ACC112 (cell line): Measurements from ENCODE around the gene ZNF503.

Experiments used
- H2AFZ ChIP-seq: fragments of 200-600 bp; sonication (generic); one replicate; pipeline ENCODE4 v1.6.0; 2017; ENCODE audit warnings: antibody characterized with exemption, low read length; ENCODE audit not compliant: unreplicated experiment
- H3K27ac ChIP-seq: fragments of 200-600 bp; sonication (generic); 2 replicates; pipeline ENCODE4 v1.5.1; 2014; ENCODE audit warnings: low read depth, mild to moderate bottlenecking, antibody characterized with exemption, low read length, moderate library complexity
- H3K27me3 ChIP-seq: fragments of 200-600 bp; sonication (generic); 2 replicates; pipeline ENCODE4 v1.6.1; 2014; ENCODE audit warnings: mild to moderate bottlenecking, antibody characterized with exemption, low read length, moderate library complexity, mixed read lengths; ENCODE audit not compliant: insufficient read depth
- H3K36me3 ChIP-seq: fragments of 200-600 bp; sonication (generic); 2 replicates; pipeline ENCODE4 v1.6.1; 2016; ENCODE audit warnings: mild to moderate bottlenecking, antibody characterized with exemption, low read length, moderate library complexity, mixed read lengths; ENCODE audit not compliant: insufficient read depth
- H3K4me1 ChIP-seq: fragments of 200-600 bp; sonication (generic); one replicate; pipeline ENCODE4 v1.6.1; 2016; ENCODE audit warnings: low read length, mixed read lengths; ENCODE audit not compliant: insufficient read depth, unreplicated experiment, control insufficient read depth
- H3K4me3 ChIP-seq: fragments of 200-600 bp; sonication (generic); 2 replicates; pipeline ENCODE4 v1.5.1; 2014; ENCODE audit warnings: mild to moderate bottlenecking, low read depth, low read length
- H3K79me2 ChIP-seq: fragments of 200-600 bp; sonication (generic); one replicate; pipeline ENCODE4 v1.6.0; 2016; ENCODE audit warnings: low read length; ENCODE audit not compliant: control insufficient read depth, unreplicated experiment, insufficient read depth

The ZNF503 gene

DNA sequence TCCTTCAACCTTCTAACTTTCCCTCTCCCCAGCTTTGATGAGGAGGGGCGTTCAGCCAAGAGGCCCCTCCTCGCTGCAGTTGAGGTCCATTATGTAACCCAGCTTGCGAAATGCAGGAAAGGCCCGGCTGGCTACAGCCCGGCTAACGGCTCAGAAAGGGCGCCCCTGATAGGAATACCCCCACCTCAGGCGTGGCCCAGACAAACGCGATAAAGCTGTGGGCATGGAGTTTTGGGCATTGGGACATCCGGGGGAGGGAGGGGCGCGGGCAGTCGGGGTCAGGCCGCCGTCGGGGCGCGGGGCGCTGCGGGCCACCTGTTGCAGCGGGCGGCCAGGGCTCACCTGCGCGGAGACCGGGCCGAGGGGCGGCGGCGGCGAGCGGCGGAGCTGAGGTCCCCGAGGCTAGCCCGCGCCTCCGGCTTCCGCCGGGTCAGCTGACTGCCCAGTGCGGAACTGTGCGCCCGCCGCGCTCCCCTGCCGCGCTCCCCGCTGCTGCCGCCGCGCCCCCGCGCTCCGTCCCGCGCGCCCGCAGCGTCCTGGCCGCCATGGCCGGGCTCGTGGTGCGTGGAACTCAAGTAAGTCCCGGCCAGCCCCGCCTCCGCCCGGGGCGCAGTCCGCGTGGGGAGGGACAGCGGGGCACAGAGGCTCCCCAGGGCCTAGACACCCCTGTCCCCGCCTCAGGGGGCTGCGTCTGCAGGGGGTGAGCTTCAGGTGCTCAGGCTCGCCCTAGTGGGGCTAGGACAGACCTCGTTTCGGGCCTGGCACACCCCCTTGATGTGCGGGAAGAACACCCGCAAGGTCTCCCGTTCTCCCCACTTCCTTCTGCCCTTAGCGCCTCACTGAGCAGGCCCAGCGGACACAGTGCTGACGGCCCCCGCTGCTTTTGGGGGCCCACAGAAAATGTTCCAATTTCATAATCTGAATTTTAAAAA is 29.9 kb upstream of the ZNF503 start, which contains the start of gene LRMDA:
TSS of gene LRMDA (plus strand) at position 445 of the 932 bp plus-strand sequence.
- H3K27me3 ChIP-seq, result no peaks in the 10 kb centered on the region
- H3K4me3 ChIP-seq, result peak within 1 kb of the TSS; percentile 78
- H3K79me2 ChIP-seq, result no peaks in the 10 kb centered on the region
- H3K27ac ChIP-seq, result no peak within 1 kb of the TSS
- no peaks in the 10 kb centered on the region for H3K36me3 ChIP-seq
- no peak within 1 kb of the TSS for H2AFZ ChIP-seq
- peaks cover 37% of the 10 kb centered on the region for H3K4me1 ChIP-seq

DNA sequence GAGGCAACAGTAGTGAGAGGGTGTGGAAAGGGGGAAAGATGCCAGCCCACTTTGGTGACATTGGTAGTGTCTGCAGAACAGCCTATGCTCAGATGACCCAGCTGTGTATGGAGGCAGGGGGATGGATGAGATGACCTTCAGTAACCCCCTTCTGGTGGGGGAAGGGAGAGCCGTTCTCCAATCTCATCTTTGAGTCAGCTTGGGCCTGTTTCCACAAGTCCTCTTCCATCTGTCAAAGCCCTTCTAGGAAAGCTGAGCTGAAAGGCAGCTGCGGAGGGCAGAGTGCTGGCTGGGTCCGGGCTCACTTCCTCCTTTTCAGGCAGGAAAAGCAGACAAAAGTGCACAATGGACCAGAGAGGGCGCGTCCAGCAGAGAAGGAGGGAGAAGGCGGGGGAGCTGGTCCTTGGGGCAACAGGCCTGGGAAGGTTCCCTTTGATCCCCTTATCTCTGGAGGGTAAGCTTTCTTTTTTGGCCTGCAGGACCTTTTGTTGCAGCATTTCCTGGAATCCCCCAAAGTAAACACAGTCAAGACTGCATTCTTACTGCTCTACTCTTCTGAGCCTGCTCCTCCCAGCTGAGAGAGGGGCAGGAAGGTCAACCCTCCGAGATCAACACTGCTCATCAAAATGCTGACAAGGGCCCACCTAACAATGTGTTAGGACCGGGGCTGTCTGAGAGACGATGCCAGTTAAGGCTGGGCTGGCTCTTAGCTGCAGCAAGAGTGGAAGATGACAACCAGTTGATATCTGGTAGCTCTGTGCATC is 28.6 kb upstream of the ZNF503 start:
- Histone ChIP-seq H3K36me3 (no peaks in the 10 kb centered on the region), H3K79me2 (no peaks in the 10 kb centered on the region), H3K27ac (no peak overlapping the region), H3K4me3 (no peak overlapping the region), H3K27me3 (no peaks in the 10 kb centered on the region), H2AFZ (no peak overlapping the region), H3K4me1 (peaks cover 37% of the 10 kb centered on the region)

DNA sequence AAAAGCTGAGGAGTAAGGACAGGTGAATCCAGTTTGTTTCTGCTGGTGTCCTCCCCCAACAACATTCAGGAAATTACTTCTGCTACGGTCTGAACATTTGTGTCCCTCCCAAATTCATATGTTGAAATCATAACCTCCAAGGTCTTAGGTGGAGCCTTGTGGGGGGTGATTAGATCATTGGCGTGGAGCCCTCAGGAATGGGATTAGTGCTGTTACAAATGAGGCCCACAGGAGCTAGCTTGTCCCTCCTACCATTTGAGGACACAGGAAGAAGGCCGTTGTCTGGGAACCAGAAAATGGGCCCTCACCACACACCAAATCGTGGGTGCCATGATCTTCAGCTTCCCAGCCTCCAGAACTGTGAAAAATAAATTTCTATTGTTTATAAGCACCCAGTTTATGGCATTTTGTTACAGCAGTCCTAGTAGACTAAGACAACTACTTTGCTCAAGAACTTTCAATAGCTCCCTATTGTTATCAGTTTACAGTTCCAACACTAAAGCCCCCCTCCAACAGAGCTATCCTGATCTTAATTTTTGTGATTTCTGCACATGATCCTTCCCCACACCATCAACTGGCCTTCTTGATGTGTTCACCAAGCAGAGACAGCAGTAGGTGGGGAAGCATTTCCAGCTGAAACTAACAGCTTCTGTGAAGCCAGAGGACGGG is 27.7 kb upstream of the ZNF503 start:
- no peaks in the 10 kb centered on the region for H3K36me3 ChIP-seq
- H3K4me1 ChIP-seq, result peaks cover 37% of the 10 kb centered on the region
- H3K4me3 ChIP-seq, result no peak overlapping the region
- no peak overlapping the region for H2AFZ ChIP-seq
- H3K27me3 ChIP-seq, result no peaks in the 10 kb centered on the region
- H3K79me2 ChIP-seq, result no peaks in the 10 kb centered on the region
- H3K27ac ChIP-seq, result peak overlapping the region; percentile 33

GRCh38 chr10:75428434-75429158 is 27.0 kb upstream of the ZNF503 start:
- Histone ChIP-seq H3K36me3 (no peaks in the 10 kb centered on the region), H3K4me3 (no peak overlapping the region), H3K79me2 (no peaks in the 10 kb centered on the region), H2AFZ (no peak overlapping the region), H3K27me3 (no peaks in the 10 kb centered on the region), H3K27ac (peak overlapping the region; percentile 33), H3K4me1 (peaks cover 37% of the 10 kb centered on the region)

GRCh38 chr10:75427951-75428350 is 26.4 kb upstream of the ZNF503 start:
- H2AFZ ChIP-seq, result no peak overlapping the region
- no peak overlapping the region for H3K27ac ChIP-seq
- H3K79me2 ChIP-seq, result no peaks in the 10 kb centered on the region
- H3K36me3 ChIP-seq, result no peaks in the 10 kb centered on the region
- H3K4me3 ChIP-seq, result no peak overlapping the region
- peaks cover 37% of the 10 kb centered on the region for H3K4me1 ChIP-seq
- no peaks in the 10 kb centered on the region for H3K27me3 ChIP-seq

GRCh38 chr10:75426880-75427279 is 25.3 kb upstream of the ZNF503 start:
- no peak overlapping the region for H2AFZ ChIP-seq
- H3K27ac ChIP-seq, result no peak overlapping the region
- H3K36me3 ChIP-seq, result no peaks in the 10 kb centered on the region
- H3K4me1 ChIP-seq, result peaks cover 31% of the 10 kb centered on the region
- H3K4me3 ChIP-seq, result no peak overlapping the region
- no peaks in the 10 kb centered on the region for H3K79me2 ChIP-seq
- no peaks in the 10 kb centered on the region for H3K27me3 ChIP-seq

DNA sequence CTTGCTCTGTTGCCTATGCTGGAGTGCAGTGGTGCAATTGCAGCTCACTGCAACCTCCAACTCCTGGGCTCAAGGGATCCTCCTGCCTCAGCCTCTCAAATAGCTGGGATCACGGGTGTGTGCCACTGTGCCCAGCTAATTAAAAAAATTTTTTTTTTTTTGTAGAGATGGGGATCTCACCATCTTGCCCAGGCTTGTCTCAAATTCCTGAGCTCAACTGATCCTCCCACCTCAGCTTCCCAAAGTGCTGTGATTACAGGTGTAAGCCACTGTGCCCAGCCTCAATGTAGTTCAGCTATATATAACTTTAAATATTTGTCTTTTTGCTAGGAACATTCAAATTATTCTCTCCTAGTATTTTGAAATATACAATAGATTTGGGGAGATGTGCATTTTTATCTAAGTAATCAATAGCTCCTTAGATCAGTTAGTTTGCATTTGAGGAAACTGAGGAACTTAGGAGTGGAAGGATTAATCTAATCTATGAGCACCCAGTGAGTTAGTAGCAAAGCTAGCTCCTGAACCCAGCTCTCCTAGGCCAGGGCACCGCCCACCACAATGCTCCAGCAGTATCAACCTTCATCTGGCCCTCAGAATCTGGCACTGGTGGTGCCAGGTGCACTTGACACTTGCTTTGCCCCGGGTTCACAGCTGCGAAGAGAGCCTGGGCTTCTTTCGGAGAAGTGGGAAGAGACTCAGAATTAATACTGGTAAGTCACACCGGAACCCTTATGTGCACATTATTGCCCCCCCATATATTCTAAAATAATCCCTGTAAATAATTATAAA is 23.9 kb upstream of the ZNF503 start:
- Histone ChIP-seq H3K4me1 (peaks cover 23% of the 10 kb centered on the region), H3K79me2 (no peaks in the 10 kb centered on the region), H3K36me3 (no peaks in the 10 kb centered on the region), H3K27me3 (no peaks in the 10 kb centered on the region), H2AFZ (no peak overlapping the region), H3K27ac (no peak overlapping the region), H3K4me3 (no peak overlapping the region)

DNA sequence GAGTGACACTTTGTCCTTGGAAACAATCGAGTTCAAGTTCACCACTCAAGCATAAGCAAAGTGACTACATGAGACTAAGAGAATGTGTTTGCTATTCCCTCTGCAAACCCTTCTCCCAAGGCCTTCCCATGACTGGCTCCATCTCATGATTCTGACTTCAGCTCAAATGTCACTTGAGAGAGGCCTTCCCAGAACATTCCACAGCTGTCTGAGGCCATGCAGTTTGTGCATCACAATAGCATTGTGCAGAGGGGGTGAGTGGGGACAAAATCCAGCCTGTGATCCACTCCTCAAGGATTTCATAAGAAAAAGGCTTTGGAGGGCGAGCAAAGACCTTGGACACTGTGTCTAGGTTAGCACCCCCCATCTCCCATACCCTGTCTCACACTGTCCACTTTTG is 23.0 kb upstream of the ZNF503 start:
- H3K79me2 ChIP-seq, result no peaks in the 10 kb centered on the region
- H3K4me3 ChIP-seq, result no peak overlapping the region
- no peak overlapping the region for H3K27ac ChIP-seq
- H3K27me3 ChIP-seq, result no peaks in the 10 kb centered on the region
- H2AFZ ChIP-seq, result no peak overlapping the region
- H3K36me3 ChIP-seq, result no peaks in the 10 kb centered on the region
- peaks cover 18% of the 10 kb centered on the region for H3K4me1 ChIP-seq

GRCh38 chr10:75422913-75423312 is 21.3 kb upstream of the ZNF503 start:
- no peaks in the 10 kb centered on the region for H3K27me3 ChIP-seq
- H3K27ac ChIP-seq, result no peak overlapping the region
- H3K4me3 ChIP-seq, result no peak overlapping the region
- H2AFZ ChIP-seq, result no peak overlapping the region
- H3K4me1 ChIP-seq, result peaks cover 3% of the 10 kb centered on the region
- H3K79me2 ChIP-seq, result no peaks in the 10 kb centered on the region
- no peaks in the 10 kb centered on the region for H3K36me3 ChIP-seq
